Measurements from ENCODE around the gene COL9A3. TPM values are rescaled to one million over a fixed set of nuclear protein-coding genes. Genes with fewer than 3 reads are reported as not detected.
"Not testable (repeated sequence)": the region's sequence is repeated elsewhere in the genome, so short reads cannot be mapped to it uniquely, and the experiment has no call there.

Gene COL9A3
- total RNA-seq, 1 experiment from 2014 or later, result 46.6 TPM

GRCh38 chr20:62846166-62846890, 29.5 kb downstream of the COL9A3 start:
- no TSS peak for BruUV-seq (replicated peaks)
- Histone ChIP-seq H3K36me3 (ENCODE audit: control insufficient read depth, insufficient read depth, low read length) (peaks cover 5% of the 10 kb centered on the region; the same call in 1 of the 2 replicates), H3K4me1 (ENCODE audit: control insufficient read depth, insufficient read depth, low read length) (no peaks in the 10 kb centered on the region), H3K27ac (ENCODE audit: low read length) (no peak overlapping the region), H3K4me3 (ENCODE audit: low read depth in 2 of 2, low read length in 2 of 2) (no peak overlapping the region), H3K9me3 (ENCODE audit: control insufficient read depth, insufficient read depth, low read depth, low read length) (no peaks in the 10 kb centered on the region), H3K27me3 (ENCODE audit: control insufficient read depth, insufficient read depth, low read length) (no peaks in the 10 kb centered on the region)
- ATAC-seq (no peak), DNase-seq (ENCODE audit: low read depth, low spot score) (no peak)
- ChIA-PET POLR2A (no interaction called here), CTCF (interaction anchor here (0.8 kb wide), 1 partner anchor 24 kb away, joined by 3 read pairs; no protein-coding TSS in a partner anchor)
- intact Hi-C loops (cut with micrococcal nuclease; ENCODE audit: unreplicated experiment) (no loop called here), in situ Hi-C loops (cut with HindIII; ENCODE audit: low pct_unique_long_range_greater_than_20kb, low sequenced_read_pairs) (no loop called here)
- TF ChIP-seq SIN3A (IDR thresholded peaks at IDR 0.05; ENCODE audit: borderline replicate concordance, insufficient read depth, low read depth, low read length) (no peak), POLR2AphosphoS5 (IDR thresholded peaks at IDR 0.05; ENCODE audit: low read depth, low read length) (no peak), TCF7L2 (IDR thresholded peaks at IDR 0.05; ENCODE audit: low read depth, low read length) (no peak), REST (IDR thresholded peaks at IDR 0.05; ENCODE audit: insufficient read depth in 1 of 2, low read depth in 2 of 2, low read length in 1 of 2) (no peak)
- TF ChIP-seq, protein P1, sequence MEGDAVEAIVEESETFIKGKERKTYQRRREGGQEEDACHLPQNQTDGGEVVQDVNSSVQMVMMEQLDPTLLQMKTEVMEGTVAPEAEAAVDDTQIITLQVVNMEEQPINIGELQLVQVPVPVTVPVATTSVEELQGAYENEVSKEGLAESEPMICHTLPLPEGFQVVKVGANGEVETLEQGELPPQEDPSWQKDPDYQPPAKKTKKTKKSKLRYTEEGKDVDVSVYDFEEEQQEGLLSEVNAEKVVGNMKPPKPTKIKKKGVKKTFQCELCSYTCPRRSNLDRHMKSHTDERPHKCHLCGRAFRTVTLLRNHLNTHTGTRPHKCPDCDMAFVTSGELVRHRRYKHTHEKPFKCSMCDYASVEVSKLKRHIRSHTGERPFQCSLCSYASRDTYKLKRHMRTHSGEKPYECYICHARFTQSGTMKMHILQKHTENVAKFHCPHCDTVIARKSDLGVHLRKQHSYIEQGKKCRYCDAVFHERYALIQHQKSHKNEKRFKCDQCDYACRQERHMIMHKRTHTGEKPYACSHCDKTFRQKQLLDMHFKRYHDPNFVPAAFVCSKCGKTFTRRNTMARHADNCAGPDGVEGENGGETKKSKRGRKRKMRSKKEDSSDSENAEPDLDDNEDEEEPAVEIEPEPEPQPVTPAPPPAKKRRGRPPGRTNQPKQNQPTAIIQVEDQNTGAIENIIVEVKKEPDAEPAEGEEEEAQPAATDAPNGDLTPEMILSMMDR (IDR thresholded peaks at IDR 0.05), result no peak

DNA sequence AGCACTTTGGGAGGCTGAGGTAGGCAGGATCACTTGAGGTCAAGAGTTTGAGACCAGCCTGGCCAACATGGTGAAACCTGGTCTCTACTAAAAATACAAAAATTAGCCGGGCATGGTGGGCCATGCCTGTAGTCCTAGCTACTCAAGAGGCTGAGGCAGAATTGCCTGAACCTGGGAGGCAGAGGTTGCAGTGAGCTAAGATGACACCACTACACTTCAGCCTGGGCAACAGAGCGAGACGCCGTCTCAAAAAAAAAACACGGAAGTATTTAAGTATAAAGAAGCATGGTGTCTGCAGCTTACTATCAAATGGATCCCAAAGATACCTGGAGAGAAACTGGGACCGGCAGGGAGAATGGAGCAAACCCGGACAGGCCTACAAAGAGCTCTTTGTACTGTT, 32.1 kb downstream of the COL9A3 start:
- ATAC-seq; H3K4me3 ChIP-seq (ENCODE audit: low read depth in 2 of 2, low read length in 2 of 2); in situ Hi-C loops (cut with HindIII; ENCODE audit: low pct_unique_long_range_greater_than_20kb, low sequenced_read_pairs); BruUV-seq (replicated peaks); intact Hi-C loops (cut with micrococcal nuclease; ENCODE audit: unreplicated experiment); H3K9me3 ChIP-seq (ENCODE audit: control insufficient read depth, insufficient read depth, low read depth, low read length); POLR2A ChIA-PET; DNase-seq (ENCODE audit: low read depth, low spot score); H3K4me1 ChIP-seq (ENCODE audit: control insufficient read depth, insufficient read depth, low read length); H3K27me3 ChIP-seq (ENCODE audit: control insufficient read depth, insufficient read depth, low read length); H3K27ac ChIP-seq (ENCODE audit: low read length): not testable (repeated sequence)
- CTCF ChIA-PET, result interaction anchor here (0.9 kb wide), 1 partner anchor 26 kb away, joined by 7 read pairs; no protein-coding TSS in a partner anchor
- H3K36me3 ChIP-seq (ENCODE audit: control insufficient read depth, insufficient read depth, low read length), result peaks cover 11% of the 10 kb centered on the region

- no TSS peak for BruUV-seq (replicated peaks)
- POLR2A ChIA-PET, result no interaction called here
- Histone ChIP-seq H3K36me3 (ENCODE audit: control insufficient read depth, insufficient read depth, low read length) (peaks cover 11% of the 10 kb centered on the region), H3K4me1 (ENCODE audit: control insufficient read depth, insufficient read depth, low read length) (no peaks in the 10 kb centered on the region), H3K27me3 (ENCODE audit: control insufficient read depth, insufficient read depth, low read length) (no peaks in the 10 kb centered on the region), H3K9me3 (ENCODE audit: control insufficient read depth, insufficient read depth, low read depth, low read length) (no peaks in the 10 kb centered on the region), H3K4me3 (ENCODE audit: low read depth in 2 of 2, low read length in 2 of 2) (no peak overlapping the region), H3K27ac (ENCODE audit: low read length) (no peak overlapping the region)
- no peak for TF ChIP-seq TCF7L2 (IDR thresholded peaks at IDR 0.05; ENCODE audit: low read depth, low read length)
- TF ChIP-seq REST (IDR thresholded peaks at IDR 0.05; ENCODE audit: insufficient read depth in 1 of 2, low read depth in 2 of 2, low read length in 1 of 2), result no peak
- no peak for TF ChIP-seq SIN3A (IDR thresholded peaks at IDR 0.05; ENCODE audit: borderline replicate concordance, insufficient read depth, low read depth, low read length)
- CTCF ChIA-PET, result interaction anchor here (0.9 kb wide), 1 partner anchor 26 kb away, joined by 7 read pairs; no protein-coding TSS in a partner anchor
- intact Hi-C loops (cut with micrococcal nuclease; ENCODE audit: unreplicated experiment), result no loop called here
- ATAC-seq (no peak), DNase-seq (ENCODE audit: low read depth, low spot score) (no peak)
- in situ Hi-C loops (cut with HindIII; ENCODE audit: low pct_unique_long_range_greater_than_20kb, low sequenced_read_pairs), result no loop called here
Measured at GRCh38 chr20:62849431-62849830, 32.6 kb downstream of the COL9A3 start.
